HG03378 (cell line): ENCODE results near the gene KAT7.
"Not testable (repeated sequence)": the region's sequence is repeated elsewhere in the genome, so short reads cannot be mapped to it uniquely, and the experiment has no call there.

Source experiments
- ATAC-seq: cut with Tn5 transposase; IDR thresholded peaks from one replicate; pipeline ENCODE4 v1.9.1; 2021; ENCODE audit warnings: mild to moderate bottlenecking, moderate library complexity; ENCODE audit not compliant: unreplicated experiment

KAT7 gene

DNA sequence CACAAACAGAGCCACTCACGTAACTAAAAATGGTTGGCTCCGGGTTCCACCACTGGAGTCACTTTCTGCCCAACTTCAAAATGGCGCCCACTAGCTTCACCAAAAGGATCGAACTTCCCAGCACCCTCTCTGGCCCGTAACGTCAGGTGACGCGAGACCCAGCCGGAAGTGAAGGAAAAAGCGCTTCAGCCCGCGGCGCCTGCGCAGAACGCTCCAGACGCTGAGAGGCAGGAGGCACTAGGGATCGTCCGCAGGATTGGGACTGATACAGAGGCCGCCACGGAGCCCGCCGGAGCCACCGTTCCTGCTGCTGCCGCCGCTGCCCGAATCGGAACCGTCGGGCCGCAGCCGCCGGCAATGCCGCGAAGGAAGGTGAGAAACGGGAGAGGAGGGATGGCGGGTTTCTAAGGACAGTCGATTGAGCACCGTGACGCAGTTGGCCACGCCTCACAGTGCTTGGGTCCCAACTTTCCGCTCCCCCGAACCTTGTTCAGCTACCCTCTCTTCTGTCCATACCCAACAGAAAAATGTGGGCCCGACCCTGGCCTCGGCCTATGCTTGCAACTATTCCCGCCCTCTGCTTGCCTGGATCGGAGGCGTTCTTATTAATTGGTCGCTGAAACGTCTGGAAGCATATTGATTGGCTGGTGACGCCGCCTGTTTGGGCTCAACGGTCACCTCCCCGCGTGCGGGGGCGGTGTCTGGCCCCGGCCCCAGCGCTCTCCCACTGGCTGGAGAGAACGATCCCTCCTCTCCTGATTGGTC is at the start of gene KAT7:
TSS of gene KAT7 (plus strand) at position 204 of the 765 bp plus-strand sequence. CDS start at position 358, 154 bp downstream.
- ATAC-seq: peak; percentile 82

DNA sequence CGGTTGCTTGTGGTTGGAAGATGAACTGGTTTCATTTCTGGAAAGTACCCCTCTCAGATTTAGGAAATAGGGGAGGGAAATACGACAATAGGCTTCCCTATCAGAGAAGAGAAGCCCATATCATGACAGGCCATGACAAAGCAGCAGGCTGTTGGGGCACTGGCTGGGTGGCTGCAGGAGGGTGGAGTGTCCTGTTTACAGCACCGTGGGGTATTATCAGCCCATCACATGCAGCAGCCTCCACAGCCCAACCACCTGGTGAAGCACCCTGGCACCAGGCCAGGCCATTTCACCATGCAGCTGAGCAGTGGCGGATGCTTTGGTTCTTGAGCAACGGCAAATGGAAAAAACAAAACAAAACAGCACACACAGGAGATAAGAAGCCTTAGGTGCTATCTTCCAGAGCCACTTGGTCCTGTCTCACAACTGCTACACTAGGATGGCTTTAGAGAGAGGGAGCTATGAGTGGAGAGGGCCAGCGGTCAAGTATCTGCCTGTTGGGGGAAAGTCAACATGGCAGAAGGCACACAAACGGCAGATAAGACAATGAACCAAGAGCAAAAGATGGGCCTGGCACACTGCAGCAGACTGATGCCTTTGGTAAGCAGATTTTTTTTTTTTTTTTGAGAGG is 48.7 kb upstream of the KAT7 start:
- no peak for ATAC-seq

DNA sequence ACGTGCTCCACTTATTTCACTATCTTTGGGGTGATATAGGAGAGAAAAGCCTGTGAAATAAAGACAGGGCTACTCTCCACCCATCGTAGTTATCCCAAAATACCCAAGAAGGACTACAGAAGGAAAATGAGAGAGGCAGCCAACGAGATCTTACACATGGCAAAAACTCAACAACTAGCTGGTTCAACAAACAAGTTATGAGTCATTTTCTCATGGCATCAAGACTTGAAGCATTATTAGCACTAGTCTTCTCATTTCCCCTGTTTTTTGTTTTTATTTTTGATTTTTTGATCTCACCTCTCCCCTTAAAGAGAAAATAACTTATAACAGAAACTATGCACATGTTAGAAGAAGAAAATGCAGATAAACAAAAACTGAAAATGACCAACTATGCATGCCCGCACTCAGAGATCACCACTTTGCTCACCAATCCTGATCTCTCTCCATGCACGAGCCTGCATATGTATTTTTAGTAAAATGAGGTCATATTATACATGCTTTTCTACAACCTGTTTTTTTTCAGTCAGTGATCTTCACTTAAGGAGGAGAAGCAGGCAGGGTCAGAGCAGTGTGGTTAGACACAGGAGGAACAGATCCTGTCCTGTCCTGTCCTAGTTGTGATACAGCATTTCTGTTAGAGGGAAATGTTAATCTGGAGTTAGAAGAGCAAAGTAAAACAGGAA is 47.3 kb upstream of the KAT7 start:
- ATAC-seq: peak; percentile 44

DNA sequence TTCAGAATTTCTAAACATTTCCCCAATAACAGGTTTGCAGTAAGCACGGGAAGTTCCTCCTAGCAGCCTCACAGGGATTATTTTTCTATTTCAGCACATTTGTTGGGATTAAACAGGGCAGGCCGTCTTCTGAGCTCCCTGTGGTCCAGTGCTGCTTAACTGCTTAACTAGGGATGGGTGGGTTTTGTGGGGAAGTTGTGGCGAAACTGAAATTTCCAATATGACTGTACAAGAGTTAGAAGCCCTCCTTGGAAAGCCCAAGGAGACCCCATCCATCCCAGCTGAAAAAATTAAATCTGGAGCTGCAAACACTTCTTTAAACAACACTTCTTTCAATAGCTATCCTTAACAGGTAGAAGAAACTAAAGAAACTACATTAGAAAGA is 46.8 kb upstream of the KAT7 start:
- no peak for ATAC-seq

DNA sequence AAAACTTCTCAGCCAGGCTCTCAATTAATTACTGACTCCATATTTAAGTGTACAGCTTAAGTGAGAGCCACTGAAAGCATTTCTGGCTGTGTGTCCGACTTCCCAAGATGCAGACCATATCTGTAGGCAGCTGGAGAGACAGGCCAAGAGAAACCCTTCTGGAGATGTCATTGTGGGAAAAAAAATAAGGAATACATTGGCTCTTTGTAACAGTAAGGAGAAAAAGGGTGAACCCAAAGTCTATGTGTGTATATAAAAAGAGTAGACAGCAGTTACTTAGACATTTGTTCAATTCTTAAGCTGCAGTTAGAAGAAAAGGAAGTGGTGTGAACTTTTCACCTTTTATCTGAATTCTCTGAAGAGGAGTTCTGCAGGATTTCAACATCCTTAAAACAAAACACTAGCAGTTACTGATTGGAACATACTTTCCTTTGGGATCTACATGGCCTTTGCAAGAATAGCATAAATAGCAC is 46.3 kb upstream of the KAT7 start:
- no peak for ATAC-seq

DNA sequence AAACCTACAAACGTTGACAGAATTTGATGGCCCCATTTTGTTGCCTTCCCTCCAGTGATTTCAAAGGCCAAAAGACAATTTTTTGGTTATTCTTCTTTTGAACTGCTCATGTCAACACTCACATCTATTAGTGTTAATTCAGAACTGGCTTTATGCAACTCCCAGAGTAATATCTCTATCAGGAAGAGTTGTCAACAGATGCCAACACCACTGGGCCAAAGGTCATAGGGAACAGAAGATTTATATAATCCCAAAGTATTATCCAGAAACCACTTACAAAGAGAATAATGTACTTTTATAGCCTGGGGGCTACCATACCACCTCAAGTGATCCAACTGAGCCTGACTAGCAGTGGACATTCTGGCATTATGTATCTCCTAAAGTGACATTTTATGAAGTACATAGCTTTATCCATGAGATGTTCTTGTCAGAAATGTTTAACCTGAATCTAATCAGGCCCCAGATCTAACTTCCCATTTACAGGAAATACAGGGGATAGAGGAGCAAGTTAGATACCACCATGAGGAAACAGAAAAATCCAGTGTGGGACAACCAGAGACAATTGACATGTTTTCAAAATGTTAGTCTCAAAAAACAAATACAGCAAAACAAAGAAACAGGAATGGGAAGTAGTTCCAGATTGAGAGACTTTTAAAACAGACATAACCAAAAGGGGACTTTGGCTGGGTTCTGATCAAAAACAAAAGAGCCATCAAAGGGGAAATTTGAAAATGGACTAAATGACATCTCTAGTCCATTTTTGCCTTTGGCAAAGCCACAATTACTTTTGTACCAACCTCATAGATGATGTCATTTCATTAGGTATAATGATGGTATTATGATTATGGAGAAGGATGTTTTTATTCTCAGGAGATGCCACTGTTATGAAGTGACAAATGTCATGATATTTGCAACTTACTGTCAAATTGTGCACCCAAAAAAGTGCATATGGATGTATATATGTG is 43.0 kb upstream of the KAT7 start:
- no peak for ATAC-seq

DNA sequence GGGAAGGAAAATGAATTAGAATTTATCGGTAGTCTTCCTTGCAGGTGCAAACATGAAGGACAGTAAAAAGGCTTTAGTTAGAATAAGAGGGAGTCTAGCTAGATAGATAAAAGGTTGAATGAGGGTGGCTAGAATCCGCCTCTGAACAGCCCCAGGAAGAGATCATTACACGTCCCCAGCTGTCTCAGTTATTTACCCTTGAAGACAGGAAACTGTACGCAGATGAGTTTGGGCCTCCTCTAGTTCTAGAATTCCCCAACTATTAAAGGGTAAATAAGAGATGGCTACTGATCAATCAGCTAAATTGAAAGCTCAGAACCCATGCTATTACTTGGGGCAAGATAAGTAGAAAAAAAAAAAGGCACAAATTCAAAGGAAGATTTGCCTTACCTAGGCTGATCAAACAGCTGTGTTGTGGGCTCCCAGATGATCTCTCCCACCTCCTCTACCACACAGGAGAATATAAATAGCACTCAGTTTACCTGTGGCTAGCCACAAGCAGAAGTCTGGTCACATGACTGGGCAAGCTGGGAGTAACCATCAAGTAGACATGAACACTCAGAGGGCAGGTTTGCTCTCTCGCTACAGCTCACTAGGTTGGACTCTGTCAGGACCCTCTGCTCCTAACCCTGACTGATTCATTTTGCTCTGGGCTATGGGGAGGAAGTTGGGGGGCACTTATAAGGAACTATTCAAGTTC is 41.5 kb upstream of the KAT7 start:
- peak; percentile 52 for ATAC-seq

DNA sequence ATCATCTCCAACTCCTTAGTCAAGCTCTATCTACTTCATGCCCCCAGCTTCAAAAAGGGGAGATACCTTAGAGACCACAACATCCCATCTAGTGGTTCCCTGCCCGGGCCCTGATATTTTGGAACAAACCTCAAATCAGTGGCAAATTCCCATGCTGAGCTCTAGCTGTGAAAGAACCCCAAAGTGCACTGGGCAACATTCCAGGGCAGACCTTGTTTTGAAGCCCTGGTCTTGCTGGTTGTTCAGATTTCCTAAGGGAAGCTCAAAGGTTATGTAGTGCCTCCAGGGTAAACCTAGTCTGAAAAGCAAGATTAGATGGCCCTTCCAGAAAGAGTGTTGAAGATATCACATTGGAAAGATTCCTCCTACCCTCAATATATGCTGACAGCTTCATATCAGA is 40.8 kb upstream of the KAT7 start:
- no peak for ATAC-seq

DNA sequence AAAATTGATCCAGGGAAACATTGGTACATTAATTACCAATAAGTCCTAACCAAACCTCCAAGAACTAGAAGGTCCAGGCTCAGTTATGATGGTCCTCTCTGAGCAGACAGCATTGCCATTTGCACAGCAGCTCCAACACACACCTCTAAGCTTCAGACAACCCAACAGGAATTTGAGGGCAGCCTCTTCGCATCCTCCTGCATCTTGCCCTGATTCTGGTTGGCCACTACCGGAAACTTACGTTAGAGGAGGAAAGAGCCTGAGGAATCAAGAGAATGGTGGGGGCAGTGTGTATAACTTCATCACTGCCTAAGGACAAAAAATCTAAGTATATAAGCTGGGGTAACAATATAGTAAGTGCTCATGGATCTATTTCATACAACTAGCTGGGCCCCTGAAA is 40.3 kb upstream of the KAT7 start:
- no peak for ATAC-seq

DNA sequence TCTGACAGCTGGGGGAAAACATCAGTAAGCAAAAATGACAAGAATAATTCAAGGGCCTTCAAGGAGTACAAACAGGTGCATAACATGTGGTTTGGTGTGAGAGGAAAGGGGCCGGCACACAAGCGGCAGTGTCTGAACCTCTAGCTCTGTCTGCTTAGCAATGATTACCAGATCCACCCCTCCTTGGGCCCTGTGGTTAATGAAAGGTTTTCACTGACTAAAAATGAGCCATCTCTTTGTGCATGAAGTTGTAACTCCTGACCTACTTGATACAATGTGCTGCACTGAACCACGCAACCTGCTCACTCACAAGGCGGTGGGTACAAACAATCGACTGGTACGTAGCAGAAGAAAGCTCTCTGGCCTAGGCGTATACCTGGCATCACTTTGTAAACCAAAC is 39.7 kb upstream of the KAT7 start:
- ATAC-seq: peak; percentile 74

DNA sequence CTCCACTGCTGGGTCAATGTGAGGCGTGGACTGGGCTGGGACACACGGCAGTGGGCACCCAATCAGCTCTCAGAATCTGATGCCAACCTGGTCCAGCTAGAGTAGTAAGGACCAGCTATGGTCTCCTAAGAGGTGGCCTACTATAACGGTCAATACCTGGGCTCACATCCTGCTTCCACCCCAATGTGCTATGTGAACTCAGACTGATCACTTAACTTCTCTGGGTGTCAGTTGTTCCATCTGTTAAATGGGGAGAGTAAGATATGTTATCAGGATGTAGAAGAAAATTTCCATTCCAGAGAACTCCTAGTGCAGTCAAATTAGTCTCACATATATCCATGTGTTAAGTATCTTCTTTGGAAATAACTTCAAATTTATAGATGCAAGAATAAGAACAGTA is 38.8 kb upstream of the KAT7 start:
- no peak for ATAC-seq

DNA sequence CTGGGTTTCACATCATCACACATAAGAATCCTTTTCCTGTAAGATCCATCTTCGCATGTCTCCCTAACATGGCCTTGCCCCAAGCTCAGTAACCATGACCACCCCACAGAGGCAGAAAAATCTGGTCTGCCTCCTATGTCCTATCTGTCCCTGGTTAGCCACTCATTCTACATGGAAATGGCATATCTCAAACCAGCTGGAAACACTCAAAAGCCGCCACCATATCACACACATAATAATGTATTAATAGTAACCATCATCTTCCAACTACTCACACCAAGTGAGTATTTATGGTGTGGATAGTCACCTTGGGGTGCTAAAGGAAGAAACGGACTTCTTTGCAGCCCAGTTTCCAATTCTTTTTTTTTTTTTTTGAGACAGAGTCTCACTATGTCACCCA is 36.0 kb upstream of the KAT7 start:
- ATAC-seq: no peak

DNA sequence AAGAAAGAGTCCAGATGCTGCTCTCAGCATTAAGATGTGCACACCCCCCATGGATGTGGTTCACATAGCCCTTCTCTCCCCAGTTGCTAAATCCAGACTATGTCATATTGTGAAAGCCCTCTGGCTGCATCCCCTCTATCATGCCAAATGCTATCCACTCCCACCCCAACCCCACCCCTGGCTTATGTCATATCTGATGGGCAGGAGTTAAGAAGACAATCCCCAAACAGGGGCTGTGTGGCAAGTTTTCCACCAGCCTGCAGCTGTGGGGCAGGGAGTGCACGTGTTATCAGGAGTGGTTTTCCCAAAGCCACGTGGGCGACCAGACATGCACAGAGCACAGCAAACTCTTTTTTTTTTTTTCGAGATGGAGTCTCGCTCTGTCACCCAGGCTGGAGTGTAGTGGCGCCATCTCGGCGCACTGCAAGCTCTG is 34.5 kb upstream of the KAT7 start:
- no peak for ATAC-seq

DNA sequence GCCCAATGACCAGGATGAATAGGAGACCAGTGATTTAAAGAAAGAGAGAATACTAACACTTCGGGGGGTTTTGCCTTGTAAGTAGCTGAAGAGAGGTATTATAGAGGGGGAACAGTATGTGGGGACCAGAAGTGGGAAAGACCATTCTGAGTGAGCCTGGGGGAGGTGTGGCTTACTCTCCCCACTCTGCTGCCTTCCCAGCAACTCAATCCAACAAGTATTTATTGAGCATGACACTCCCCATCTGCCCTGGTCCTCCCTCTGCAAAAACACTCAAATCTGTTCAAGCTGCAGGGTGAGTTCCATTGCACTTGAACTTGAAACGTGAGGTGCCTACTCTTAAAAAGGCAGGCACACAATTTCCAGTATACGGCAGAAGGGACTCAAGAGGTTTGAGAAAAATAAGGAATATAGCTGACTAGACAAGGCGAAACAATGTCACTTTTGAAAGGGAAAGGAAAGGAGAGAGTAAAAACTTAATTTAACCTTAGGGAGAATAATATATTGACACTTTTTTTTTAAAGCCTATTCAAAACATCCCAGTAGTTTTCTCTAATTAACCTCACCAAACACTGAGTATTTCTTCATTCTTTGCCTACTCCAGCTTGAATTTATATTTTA is 32.7 kb upstream of the KAT7 start:
- ATAC-seq: no peak

DNA sequence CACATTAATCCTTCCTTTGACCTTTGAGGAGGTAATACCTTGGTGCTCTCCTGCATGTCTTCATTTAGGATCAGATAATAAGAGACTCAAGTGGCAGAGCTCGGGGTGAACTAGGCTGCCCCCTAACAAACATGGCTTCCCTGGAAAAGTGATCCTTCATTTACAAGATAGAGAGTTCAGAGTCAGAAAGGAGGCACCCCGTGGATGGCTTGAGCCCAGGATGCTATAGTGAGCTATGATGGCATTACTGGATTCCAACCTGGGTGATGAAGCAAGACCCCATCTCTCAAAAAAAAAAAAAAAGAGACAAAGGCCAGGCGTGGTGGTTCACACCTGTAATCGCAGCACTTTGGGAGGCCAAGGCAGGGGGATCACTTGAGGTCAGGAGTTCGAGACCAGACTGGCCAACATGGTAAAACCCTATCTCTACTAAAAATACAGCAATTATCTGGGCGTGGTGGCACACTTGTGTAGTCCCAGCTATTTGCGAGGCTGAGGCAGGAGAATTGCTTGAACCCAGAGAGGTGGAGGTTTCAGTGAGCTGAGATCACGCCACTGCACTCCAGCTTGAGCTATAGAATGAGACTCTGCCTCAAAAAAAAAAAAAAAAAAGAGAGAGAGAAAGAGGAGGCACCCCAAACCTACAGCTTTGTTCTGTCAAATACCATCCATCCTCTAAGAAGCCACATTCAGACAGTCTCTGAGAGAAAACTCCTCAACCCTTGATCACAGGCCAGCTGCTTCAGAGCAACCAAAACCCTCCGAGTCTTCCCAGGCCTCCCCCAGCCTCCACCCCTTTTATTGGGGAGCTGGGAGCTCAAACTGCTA is 31.9 kb upstream of the KAT7 start:
- no peak for ATAC-seq

DNA sequence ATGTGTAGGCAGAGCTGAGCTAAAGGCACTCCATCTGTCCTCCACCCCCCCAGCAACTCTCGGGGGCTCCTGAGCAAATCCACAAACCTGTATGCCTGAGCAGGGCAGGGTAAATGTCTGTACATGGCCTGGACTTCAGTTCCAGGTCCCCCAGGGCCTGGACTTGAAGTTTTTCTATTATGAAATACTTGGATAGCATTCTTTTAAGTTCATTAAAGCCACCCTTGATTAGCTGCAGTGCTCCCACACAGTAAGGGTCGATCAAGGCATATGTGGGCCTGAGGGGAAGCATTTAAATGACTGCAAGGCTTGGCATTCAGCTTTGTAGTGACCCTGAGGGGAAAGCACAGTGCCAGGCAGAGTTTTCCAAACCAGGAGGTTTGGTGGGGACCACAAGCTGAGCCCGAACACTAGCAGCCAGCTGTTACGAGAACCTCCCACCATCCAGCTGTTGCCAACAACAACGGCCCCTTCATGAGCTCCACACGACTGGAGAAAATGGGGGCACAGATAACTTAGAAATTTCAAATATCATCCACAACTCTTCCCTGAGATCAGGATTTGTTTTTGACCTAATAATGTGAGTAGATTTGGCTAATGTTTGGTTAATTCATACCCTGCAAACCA is 31.2 kb upstream of the KAT7 start:
- ATAC-seq: no peak

DNA sequence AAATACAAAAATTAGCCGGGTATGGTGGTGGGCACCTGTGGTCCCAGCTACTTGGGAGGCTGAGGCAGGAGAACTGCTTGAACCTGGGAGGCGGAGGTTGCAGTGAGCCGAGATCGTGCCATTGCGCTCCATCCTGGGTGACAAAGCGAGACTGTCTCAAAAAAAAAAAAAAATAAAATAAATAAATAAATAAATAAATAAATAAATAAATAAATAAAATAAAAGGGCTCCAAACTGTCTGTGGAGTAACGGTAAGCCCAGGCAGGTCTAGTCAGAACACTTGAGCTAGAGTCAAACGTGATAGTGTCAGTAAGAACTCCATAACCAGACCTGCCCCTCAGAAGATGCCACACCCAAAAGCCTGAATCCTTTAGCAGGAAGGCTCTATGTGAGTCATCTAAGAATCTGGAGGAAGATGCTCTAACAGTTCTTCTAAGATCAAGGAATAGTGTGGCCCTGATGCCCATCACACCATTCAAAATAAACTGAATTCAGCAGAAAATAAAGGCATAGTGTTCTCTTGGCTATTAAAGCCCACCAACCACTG is 29.9 kb upstream of the KAT7 start:
- ATAC-seq: not testable (repeated sequence)

DNA sequence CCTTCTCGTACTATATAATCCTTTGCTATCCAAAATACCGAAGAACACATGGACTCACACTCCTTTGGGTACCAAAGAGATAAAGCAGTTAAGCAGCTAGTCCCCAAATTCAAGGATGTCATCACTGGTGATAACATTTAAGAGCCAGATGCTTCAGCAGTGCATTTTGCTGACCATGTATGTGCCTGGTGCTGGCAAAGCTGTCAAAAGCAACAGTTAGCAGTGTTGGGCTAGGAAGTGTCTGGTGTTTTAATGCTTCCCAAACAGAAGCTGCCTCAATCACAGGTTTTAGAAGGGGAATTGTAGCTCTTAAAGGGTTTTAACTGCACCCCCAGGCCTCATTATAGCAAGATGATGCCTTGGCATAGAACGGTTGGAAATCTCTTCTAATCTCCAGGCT is 29.3 kb upstream of the KAT7 start:
- no peak for ATAC-seq
